A673 (cell line): ENCODE data around the gene ANKRD66. TPM values are rescaled to one million over a fixed set of nuclear protein-coding genes. Genes with fewer than 3 reads are reported as not detected.

ENCODE experiments used
- BruUV-seq: library from RNA; stranded (reverse); fragments of 400-500 nt; replicated peaks from 2 replicates; lab custom pipeline; 2021; lab: Mats Ljungman, UMichigan
- CTCF ChIA-PET: fragments of 300-600 bp; sonication (Branson Sonifier 250); formaldehyde crosslinking; loops from one replicate; lab custom pipeline; 2022; ENCODE audit warnings: antibody characterized with exemption; lab: Charles Lee
- POLR2A ChIA-PET: fragments of 300-600 bp; sonication (Branson Sonifier 250); formaldehyde crosslinking; loops from one replicate; lab custom pipeline; 2022; ENCODE audit warnings: antibody characterized with exemption; ENCODE audit not compliant: low non-redundant PET; lab: Charles Lee
- DNase-seq: peaks from one replicate; pipeline ENCODE4 v3.0.0-alpha.2; 2015; ENCODE audit warnings: low spot score
- H3K27ac ChIP-seq: fragments of 200-600 bp; sonication (generic); 2 replicates; pipeline ENCODE4 v1.5.1; 2016; ENCODE audit warnings: mixed run types, low read depth, mild to moderate bottlenecking, mixed read lengths, antibody characterized with exemption, low read length; ENCODE audit not compliant: poor library complexity, severe bottlenecking
- H3K27me3 ChIP-seq: fragments of 200-600 bp; sonication (generic); replicated peaks from 2 replicates; pipeline ENCODE4 v1.6.1; 2017; ENCODE audit warnings: mixed run types, low read depth, mild to moderate bottlenecking, mixed read lengths, antibody characterized with exemption, low read length; ENCODE audit not compliant: insufficient read depth, poor library complexity
- H3K36me3 ChIP-seq: fragments of 200-600 bp; sonication (generic); 2 replicates; pipeline ENCODE4 v1.6.1; 2016; ENCODE audit warnings: mixed run types, mild to moderate bottlenecking, mixed read lengths, antibody characterized with exemption, low read length; ENCODE audit not compliant: insufficient read depth, poor library complexity, severe bottlenecking
- H3K4me1 ChIP-seq: fragments of 200-600 bp; sonication (generic); 2 replicates; pipeline ENCODE4 v1.6.1; 2017; ENCODE audit warnings: mixed run types, mild to moderate bottlenecking, mixed read lengths, antibody characterized with exemption, low read length; ENCODE audit not compliant: insufficient read depth, poor library complexity, severe bottlenecking
- H3K4me3 ChIP-seq: fragments of 200-600 bp; sonication (generic); 2 replicates; pipeline ENCODE4 v1.5.1; 2016; ENCODE audit warnings: low read depth, mixed run types, mild to moderate bottlenecking, mixed read lengths, low read length; ENCODE audit not compliant: poor library complexity, severe bottlenecking
- H3K9me3 ChIP-seq: fragments of 200-600 bp; sonication (generic); 2 replicates; pipeline ENCODE4 v1.6.1; 2016; ENCODE audit warnings: mixed run types, low read depth, mild to moderate bottlenecking, mixed read lengths, antibody characterized with exemption, low read length; ENCODE audit not compliant: poor library complexity, severe bottlenecking
- CTCF ChIP-seq: fragments of 300-800, 200-600 bp; sonication (generic); conservative IDR thresholded peaks from 2 replicates; pipeline ENCODE4 v1.5.1; 2017; ENCODE audit warnings: low read depth, mild to moderate bottlenecking, antibody characterized with exemption, low read length, moderate library complexity, mixed read lengths
- EZH2 ChIP-seq: fragments of 200-600 bp; sonication (generic); IDR thresholded peaks from 2 replicates; pipeline ENCODE4 v1.6.1; 2017; ENCODE audit warnings: borderline replicate concordance, low read depth, mild to moderate bottlenecking, mixed read lengths, antibody characterized with exemption, low read length; ENCODE audit not compliant: poor library complexity, severe bottlenecking
- intact Hi-C: fragments of 100-400 bp; cut with micrococcal nuclease; formaldehyde crosslinking; loops from one replicate; pipeline ENCODE4 v1.10.0; 2022; ENCODE audit not compliant: unreplicated experiment
- total RNA-seq: library from RNA; stranded (reverse); gene quantifications from 2 replicates; pipeline ENCODE4 v1.2.3, GENCODE V29; 2021

ANKRD66 gene
- total RNA-seq, 1 experiment from 2014 or later = not detected

GRCh38 chr6:46751658-46752057 lies 4.9 kb downstream of the ANKRD66 start:
- ChIA-PET CTCF (no interaction called here), POLR2A (no interaction called here)
- H3K27ac ChIP-seq = no peak overlapping the region
- BruUV-seq = no TSS peak
- H3K4me3 ChIP-seq = no peak overlapping the region
- TF ChIP-seq CTCF (no peak), EZH2 (no peak)
- no peak for DNase-seq
- no peaks in the 10 kb centered on the region for H3K4me1 ChIP-seq
- intact Hi-C loops = no loop called here
- no peaks in the 10 kb centered on the region for H3K36me3 ChIP-seq
- H3K9me3 ChIP-seq = no peaks in the 10 kb centered on the region
- H3K27me3 ChIP-seq = peaks cover 20% of the 10 kb centered on the region

- Histone ChIP-seq H3K27me3 (peaks cover 20% of the 10 kb centered on the region), H3K36me3 (no peaks in the 10 kb centered on the region), H3K9me3 (no peaks in the 10 kb centered on the region), H3K27ac (no peak overlapping the region), H3K4me3 (no peak overlapping the region), H3K4me1 (no peaks in the 10 kb centered on the region)
- intact Hi-C loops = no loop called here
- DNase-seq = no peak
- BruUV-seq = no TSS peak
- CTCF ChIA-PET = no interaction called here
- POLR2A ChIA-PET = no interaction called here
- no peak for TF ChIP-seq CTCF
- no peak for TF ChIP-seq EZH2
Measured at GRCh38 chr6:46755865-46756264, 9.1 kb downstream of the ANKRD66 start.

- no peak for DNase-seq
- no peaks in the 10 kb centered on the region for H3K4me1 ChIP-seq
- no peak overlapping the region for H3K4me3 ChIP-seq
- TF ChIP-seq CTCF (no peak), EZH2 (no peak)
- no TSS peak for BruUV-seq
- peaks cover 20% of the 10 kb centered on the region for H3K27me3 ChIP-seq
- H3K27ac ChIP-seq = no peak overlapping the region
- CTCF ChIA-PET = no interaction called here
- intact Hi-C loops = no loop called here
- no peaks in the 10 kb centered on the region for H3K9me3 ChIP-seq
- no peaks in the 10 kb centered on the region for H3K36me3 ChIP-seq
- POLR2A ChIA-PET = no interaction called here
Measured at GRCh38 chr6:46756469-46757213, 9.9 kb downstream of the ANKRD66 start.
